GM23248 (cell line): ENCODE results near the gene KLK4. TPM values are rescaled to one million over a fixed set of nuclear protein-coding genes. Genes with fewer than 3 reads are reported as not detected.
A peak's percentile ranks its signal among the peaks of the same experiment; 100 is the strongest.
"Not testable (repeated sequence)": the region's sequence is repeated elsewhere in the genome, so short reads cannot be mapped to it uniquely, and the experiment has no call there.

Experiments used
- DNase-seq: peaks from one replicate; pipeline ENCODE4 v3.0.0-alpha.2; 2015
- H2AFZ ChIP-seq: fragments of 200-600 bp; sonication (generic); 2 replicates; pipeline ENCODE4 v1.6.1; 2016; ENCODE audit warnings: antibody characterized with exemption
- H3F3A ChIP-seq: fragments of 200-600 bp; sonication (generic); 2 replicates; pipeline ENCODE4 v1.6.1; 2016; ENCODE audit warnings: mild to moderate bottlenecking, antibody characterized with exemption, mixed run types; ENCODE audit not compliant: insufficient read depth
- H3K27ac ChIP-seq: fragments of 200-600 bp; sonication (generic); 2 replicates; pipeline ENCODE4 v1.5.1; 2016; ENCODE audit warnings: mild to moderate bottlenecking
- H3K27me3 ChIP-seq: fragments of 200-600 bp; sonication (generic); replicated peaks from 2 replicates; pipeline ENCODE4 v1.6.1; 2016; ENCODE audit warnings: mild to moderate bottlenecking; ENCODE audit not compliant: insufficient read depth
- H3K36me3 ChIP-seq: fragments of 200-600 bp; sonication (generic); 2 replicates; pipeline ENCODE4 v1.6.1; 2016; ENCODE audit warnings: low read depth, mild to moderate bottlenecking
- H3K4me1 ChIP-seq: fragments of 200-600 bp; sonication (generic); 2 replicates; pipeline ENCODE4 v1.6.1; 2016; ENCODE audit warnings: mild to moderate bottlenecking; ENCODE audit not compliant: insufficient read depth
- H3K4me2 ChIP-seq: fragments of 200-600 bp; sonication (generic); one replicate; pipeline ENCODE4 v1.6.1; 2016; ENCODE audit warnings: mild to moderate bottlenecking; ENCODE audit not compliant: unreplicated experiment
- H3K4me3 ChIP-seq: fragments of 200-600 bp; sonication (generic); 2 replicates; pipeline ENCODE4 v1.5.1; 2016; ENCODE audit warnings: mild to moderate bottlenecking
- H3K79me2 ChIP-seq: fragments of 200-600 bp; sonication (generic); 2 replicates; pipeline ENCODE4 v1.6.1; 2016; ENCODE audit warnings: mild to moderate bottlenecking; ENCODE audit not compliant: insufficient read depth
- H3K9ac ChIP-seq: fragments of 200-600 bp; sonication (generic); 2 replicates; pipeline ENCODE4 v1.6.1; 2016; ENCODE audit warnings: mild to moderate bottlenecking
- H3K9me2 ChIP-seq: fragments of 200-600 bp; sonication (generic); 2 replicates; pipeline ENCODE4 v1.6.1; 2016; ENCODE audit warnings: mixed run types, mild to moderate bottlenecking, moderate library complexity; ENCODE audit not compliant: insufficient read depth
- H3K9me3 ChIP-seq: fragments of 200-600 bp; sonication (generic); one replicate; pipeline ENCODE4 v1.6.1; 2017; ENCODE audit warnings: low read depth
- H4K20me1 ChIP-seq: fragments of 200-600 bp; sonication (generic); 2 replicates; pipeline ENCODE4 v1.6.0; 2016; ENCODE audit not compliant: insufficient read depth
- EZH2 ChIP-seq: fragments of 200-600 bp; sonication (generic); IDR thresholded peaks from 2 replicates; pipeline ENCODE4 v1.6.1; 2018; ENCODE audit warnings: antibody characterized with exemption, mild to moderate bottlenecking; ENCODE audit not compliant: insufficient read depth, poor library complexity, severe bottlenecking
- EZH2phosphoT487 ChIP-seq: fragments of 200-600 bp; sonication (generic); IDR thresholded peaks from 2 replicates; pipeline ENCODE4 v1.6.1; 2018; ENCODE audit warnings: antibody characterized with exemption, moderate library complexity, mild to moderate bottlenecking, low read depth; ENCODE audit not compliant: insufficient read depth
- WGBS, 2 experiments: methylation state at CpG; one replicate each; pipeline ENCODE4 v1.1.6; 2015 to 2017; ENCODE audit warnings: low lambda C conversion rate in 2 of 2, low coverage in 1 of 2; ENCODE audit errors: missing lambda C conversion rate in 2 of 2; 5-methylcytosine and 5-hydroxymethylcytosine counted together
- in situ Hi-C: fragments of 300-500 bp; cut with MboI; formaldehyde crosslinking; loops from 2 replicates; pipeline ENCODE4 v1.15.0; 2020
- polyA plus RNA-seq: library from polyadenylated mRNA; unstranded; fragments of >200 nt; fragmentation: Nextera tagmentation; extraction: Ambion mirVana; gene quantifications from 2 replicates; pipeline ENCODE4 v1.2.1, GENCODE V29; 2016
- total RNA-seq: library from RNA; depleted of rRNA; stranded (reverse); fragments of >200 nt; shearing (Covaris generic); gene quantifications from 2 replicates; pipeline ENCODE4 v1.2.3, GENCODE V29; 2014

KLK4 gene
- total and polyA plus RNA-seq, 2 experiments from 2014 or later: not detected

DNA sequence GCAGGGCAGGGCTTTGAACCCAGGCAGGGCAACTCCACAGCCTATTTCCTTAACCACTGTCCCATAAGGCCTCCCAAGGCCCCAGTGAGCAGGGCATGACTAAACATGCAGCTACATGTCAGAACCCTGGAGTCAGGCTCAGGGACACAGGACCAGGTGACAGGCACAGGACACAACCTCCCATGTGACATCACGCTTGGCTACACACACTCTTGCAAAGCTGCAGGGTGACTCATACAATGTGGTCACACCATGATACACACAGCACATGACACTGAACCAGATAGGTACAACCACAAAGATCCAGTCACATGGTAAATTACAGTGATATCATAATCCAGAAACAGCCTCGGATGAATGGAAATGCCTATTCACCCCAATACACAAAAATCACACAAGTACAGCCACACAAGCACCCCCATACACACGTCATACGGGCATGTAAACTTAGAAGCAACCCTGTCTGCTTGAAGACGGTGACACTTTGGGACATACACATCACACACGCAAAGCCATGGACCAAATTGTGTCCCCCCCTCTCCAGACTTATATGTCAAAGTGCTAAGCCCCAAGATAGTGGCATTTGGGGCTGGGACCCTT is 14.5 kb downstream of the KLK4 start:
- no peaks in the 10 kb centered on the region for H3F3A ChIP-seq
- no peaks in the 10 kb centered on the region for H4K20me1 ChIP-seq
- H2AFZ ChIP-seq: no peak overlapping the region
- no peak overlapping the region for H3K4me2 ChIP-seq
- no peaks in the 10 kb centered on the region for H3K27me3 ChIP-seq
- 39 to 44% methylated on average over 6 of the region's 6 CpGs for WGBS, 2 experiments
- no peaks in the 10 kb centered on the region for H3K9me2 ChIP-seq
- peak; percentile 67 for DNase-seq
- no peaks in the 10 kb centered on the region for H3K9me3 ChIP-seq
- no peaks in the 10 kb centered on the region for H3K36me3 ChIP-seq
- H3K4me1 ChIP-seq: no peaks in the 10 kb centered on the region
- no peak overlapping the region for H3K4me3 ChIP-seq
- no peak overlapping the region for H3K27ac ChIP-seq
- H3K79me2 ChIP-seq: no peaks in the 10 kb centered on the region
- in situ Hi-C loops: no loop called here
- no peak overlapping the region for H3K9ac ChIP-seq
- TF ChIP-seq EZH2phosphoT487: no peak
- no peak for TF ChIP-seq EZH2

- DNase-seq, H3K27ac ChIP-seq, H3F3A ChIP-seq, H3K9me3 ChIP-seq, H4K20me1 ChIP-seq, H3K79me2 ChIP-seq, in situ Hi-C loops, H3K36me3 ChIP-seq, H2AFZ ChIP-seq, H3K4me1 ChIP-seq, H3K9me2 ChIP-seq, H3K27me3 ChIP-seq, H3K9ac ChIP-seq, H3K4me3 ChIP-seq, H3K4me2 ChIP-seq: not testable (repeated sequence)
- 48 to 50% methylated on average over 9 of the region's 9 CpGs for WGBS, 2 experiments
Measured at GRCh38 chr19:50896089-50896590, 15.1 kb downstream of the KLK4 start.

GRCh38 chr19:50894478-50895356 is 16.5 kb downstream of the KLK4 start:
- Histone ChIP-seq H3K79me2 (no peaks in the 10 kb centered on the region), H3F3A (peaks cover 6% of the 10 kb centered on the region; the same call in 1 of the 2 replicates), H3K9ac (no peak overlapping the region), H3K4me1 (no peaks in the 10 kb centered on the region), H3K27me3 (no peaks in the 10 kb centered on the region; the same call in 1 of the 2 replicates), H3K36me3 (no peaks in the 10 kb centered on the region), H3K9me2 (no peaks in the 10 kb centered on the region), H3K27ac (no peak overlapping the region), H2AFZ (no peak overlapping the region), H3K4me2 (no peak overlapping the region), H3K9me3 (no peaks in the 10 kb centered on the region), H3K4me3 (no peak overlapping the region), H4K20me1 (no peaks in the 10 kb centered on the region)
- TF ChIP-seq EZH2 (no peak), EZH2phosphoT487 (no peak)
- in situ Hi-C loops: no loop called here
- peak; percentile 8 for DNase-seq
- 21 to 31% methylated on average over 9 to 10 of the region's 10 CpGs for WGBS, 2 experiments

GRCh38 chr19:50893047-50893736 is 18.0 kb downstream of the KLK4 start:
- WGBS, 2 experiments: 80 to 83% methylated on average over 18 of the region's 18 CpGs
- Histone ChIP-seq H3K27ac (no peak overlapping the region), H3F3A (peaks cover 6% of the 10 kb centered on the region; the same call in 1 of the 2 replicates), H3K9me3 (no peaks in the 10 kb centered on the region), H2AFZ (no peak overlapping the region), H3K9me2 (no peaks in the 10 kb centered on the region), H3K79me2 (no peaks in the 10 kb centered on the region), H3K4me1 (no peaks in the 10 kb centered on the region), H4K20me1 (no peaks in the 10 kb centered on the region), H3K4me3 (no peak overlapping the region), H3K9ac (no peak overlapping the region), H3K4me2 (no peak overlapping the region), H3K27me3 (no peaks in the 10 kb centered on the region; the same call in 1 of the 2 replicates), H3K36me3 (no peaks in the 10 kb centered on the region)
- in situ Hi-C loops: no loop called here
- DNase-seq: no peak
- no peak for TF ChIP-seq EZH2phosphoT487
- no peak for TF ChIP-seq EZH2
